Measurements from ENCODE around the gene SPOCK2. TPM values are rescaled to one million over a fixed set of nuclear protein-coding genes. Genes with fewer than 3 reads are reported as not detected.

SPOCK2 gene
- total RNA-seq, 1 donor from 2014 or later: 27.8 TPM

DNA sequence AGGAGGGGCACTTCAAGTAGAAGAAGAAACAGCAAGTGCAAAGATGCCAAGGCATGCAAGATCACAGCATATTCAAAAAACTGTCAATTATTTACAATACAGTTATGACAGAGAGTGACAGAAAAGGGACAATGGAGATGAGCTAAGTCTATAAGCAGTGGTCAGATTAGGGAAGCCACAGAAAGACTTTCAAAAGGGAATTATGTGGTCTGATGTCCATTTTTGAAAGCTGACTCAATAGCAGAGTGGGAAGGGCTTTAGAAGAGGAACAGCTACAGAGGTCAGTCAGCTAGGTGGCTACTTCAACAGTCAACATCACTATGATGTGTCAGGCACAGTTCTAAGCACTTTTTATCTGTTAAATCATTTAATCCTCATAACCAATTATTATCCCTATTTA lies 45.2 kb upstream of the SPOCK2 start:
- Mint-ChIP-seq H3K27ac (peak overlapping the region; percentile 6), H3K36me3 (ENCODE audit: low read depth) (peaks cover 47% of the 10 kb centered on the region), H3K9me3 (no peaks in the 10 kb centered on the region), H3K4me1 (peaks cover 33% of the 10 kb centered on the region), H3K27me3 (no peaks in the 10 kb centered on the region), H3K4me3 (no peak overlapping the region)
- intact Hi-C loops (cut with micrococcal nuclease): no loop called here
- ChIA-PET CTCF (interaction anchor here (1.2 to 11.4 kb wide), 2 partner anchors 164 to 202 kb away, joined by 4 to 172 read pairs; no protein-coding TSS in a partner anchor), POLR2A (interaction anchor here (0.6 to 1.4 kb wide), 3 partner anchors 83 to 202 kb away, joined by 4 to 6 read pairs (median 4); partner anchors contain the start of gene DDIT4)
- no peak for DNase-seq
- no peak for TF ChIP-seq CTCF (IDR thresholded peaks at IDR 0.05)
- ATAC-seq (ENCODE audit: low read depth): no peak

DNA sequence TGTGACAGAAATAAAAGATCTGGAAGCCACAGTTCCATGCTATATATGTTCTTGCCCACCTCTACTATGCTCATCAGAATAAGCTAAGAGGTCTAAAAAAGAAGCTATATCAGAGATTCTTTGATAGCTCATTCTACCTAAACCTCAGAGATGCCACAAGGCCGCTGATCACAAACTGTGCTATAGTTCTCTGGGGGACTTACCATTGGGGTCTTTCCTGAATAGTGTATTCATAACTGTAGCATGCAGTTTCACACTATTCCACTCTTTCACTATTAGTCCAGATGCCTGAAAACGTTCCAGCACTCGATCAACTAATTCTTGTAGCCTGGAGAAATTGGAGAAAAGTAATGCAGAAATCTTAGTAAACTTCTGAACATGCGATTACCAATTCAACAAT lies 44.5 kb upstream of the SPOCK2 start:
- POLR2A ChIA-PET: interaction anchor here (1.0 to 1.4 kb wide), 3 partner anchors 11 to 203 kb away, joined by 3 to 4 read pairs (median 4); partner anchors contain the start of gene DDIT4

DNA sequence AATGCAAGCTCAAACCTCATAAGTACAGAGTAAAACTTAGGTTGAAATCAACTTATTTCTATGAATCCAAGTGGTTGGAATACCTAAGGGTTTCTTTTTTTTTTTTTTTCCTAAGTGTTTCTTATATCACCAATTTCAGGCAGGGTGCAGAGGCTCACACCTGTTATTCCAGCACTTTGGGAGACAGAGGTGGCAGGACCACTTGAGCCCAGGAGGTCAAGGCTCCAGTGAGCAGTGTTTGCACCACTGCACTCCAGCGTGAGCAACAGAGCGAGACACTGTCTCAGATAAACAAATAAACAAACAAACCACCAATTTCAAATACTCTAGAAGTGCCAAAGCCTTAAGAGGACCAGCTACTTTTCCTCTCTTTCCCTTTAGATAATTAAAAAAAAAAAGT lies 39.2 kb upstream of the SPOCK2 start:
- peaks cover 7% of the 10 kb centered on the region for H3K4me1 Mint-ChIP-seq
- H3K27me3 Mint-ChIP-seq: no peaks in the 10 kb centered on the region
- no peak for TF ChIP-seq CTCF (IDR thresholded peaks at IDR 0.05)
- DNase-seq (no peak), ATAC-seq (ENCODE audit: low read depth) (no peak)
- no peaks in the 10 kb centered on the region for H3K9me3 Mint-ChIP-seq
- H3K36me3 Mint-ChIP-seq (ENCODE audit: low read depth): peaks cover 42% of the 10 kb centered on the region
- CTCF ChIA-PET: interaction anchor here (1.2 to 11.4 kb wide), 7 partner anchors 14 to 215 kb away, joined by 4 to 172 read pairs (median 11); no protein-coding TSS in a partner anchor
- H3K27ac Mint-ChIP-seq: no peak overlapping the region
- intact Hi-C loops (cut with micrococcal nuclease): loop anchor here (10.0 kb wide), 1 partner anchor 707 kb away; no protein-coding TSS in a partner anchor
- POLR2A ChIA-PET: interaction anchor here (0.6 to 2.1 kb wide), 6 partner anchors 10 to 209 kb away, joined by 3 to 9 read pairs (median 4); no protein-coding TSS in a partner anchor
- H3K4me3 Mint-ChIP-seq: no peak overlapping the region

More for the DNA sequence above, 44.5 kb upstream of the SPOCK2 start:
- Mint-ChIP-seq H3K27ac (no peak overlapping the region), H3K36me3 (ENCODE audit: low read depth) (peaks cover 48% of the 10 kb centered on the region), H3K4me3 (no peak overlapping the region), H3K4me1 (peaks cover 33% of the 10 kb centered on the region), H3K27me3 (no peaks in the 10 kb centered on the region), H3K9me3 (no peaks in the 10 kb centered on the region)
- TF ChIP-seq CTCF (IDR thresholded peaks at IDR 0.05): no peak
- CTCF ChIA-PET: interaction anchor here (0.6 to 11.4 kb wide), 5 partner anchors 90 to 209 kb away, joined by 3 to 172 read pairs (median 4); no protein-coding TSS in a partner anchor
- DNase-seq: no peak
- no peak for ATAC-seq (ENCODE audit: low read depth)
- intact Hi-C loops (cut with micrococcal nuclease): no loop called here

GRCh38 chr10:72126872-72127232 lies 38.5 kb upstream of the SPOCK2 start:
- peaks cover 38% of the 10 kb centered on the region for H3K36me3 Mint-ChIP-seq (ENCODE audit: low read depth)
- ChIA-PET POLR2A (interaction anchor here (0.6 to 2.1 kb wide), 8 partner anchors 10 to 210 kb away, joined by 3 to 13 read pairs (median 8); partner anchors contain the start of gene DDIT4), CTCF (interaction anchor here (1.0 to 11.4 kb wide), 16 partner anchors 8 to 216 kb away, joined by 3 to 172 read pairs (median 7); no protein-coding TSS in a partner anchor)
- no peak overlapping the region for H3K27ac Mint-ChIP-seq
- DNase-seq (no peak), ATAC-seq (ENCODE audit: low read depth) (no peak)
- no peak overlapping the region for H3K4me3 Mint-ChIP-seq
- H3K27me3 Mint-ChIP-seq: no peaks in the 10 kb centered on the region
- no peak for TF ChIP-seq CTCF (IDR thresholded peaks at IDR 0.05)
- H3K4me1 Mint-ChIP-seq: peaks cover 3% of the 10 kb centered on the region
- intact Hi-C loops (cut with micrococcal nuclease): loop anchor here (1.0 to 10.0 kb wide), 3 partner anchors 96 to 708 kb away; no protein-coding TSS in a partner anchor
- H3K9me3 Mint-ChIP-seq: no peaks in the 10 kb centered on the region

DNA sequence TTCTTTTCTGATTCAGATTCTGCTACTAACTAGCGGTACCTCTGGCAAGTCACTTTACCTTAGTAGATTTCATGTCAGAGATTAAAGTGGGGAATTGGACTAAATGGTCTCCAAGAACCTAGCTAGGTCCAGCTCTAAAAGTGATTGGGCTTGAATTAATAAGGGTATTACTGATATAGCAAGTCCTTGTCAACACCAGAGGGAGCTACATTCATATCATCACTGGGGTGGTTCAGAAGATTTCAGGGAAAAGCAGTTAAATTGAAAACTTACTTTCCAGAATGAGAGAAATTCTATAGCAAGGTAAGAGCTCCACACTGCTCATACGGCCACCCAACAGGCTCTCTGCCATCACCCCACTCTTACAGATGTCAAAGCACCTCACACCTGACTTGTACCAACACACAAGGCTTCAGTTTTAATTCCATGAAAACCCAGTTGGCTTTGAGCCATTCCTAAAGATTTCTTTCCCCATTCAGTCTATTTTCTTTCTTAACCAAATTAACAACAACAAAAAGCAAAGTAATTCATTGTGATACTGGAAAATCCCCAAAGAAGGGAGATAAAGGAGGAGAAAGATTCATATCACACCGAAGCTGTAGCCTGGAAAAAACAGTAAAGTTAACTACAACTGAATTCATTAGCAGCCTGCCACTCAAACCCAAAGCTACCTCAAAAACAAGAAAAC lies 38.0 kb upstream of the SPOCK2 start:
- H3K36me3 Mint-ChIP-seq (ENCODE audit: low read depth): peaks cover 40% of the 10 kb centered on the region
- no peaks in the 10 kb centered on the region for H3K9me3 Mint-ChIP-seq
- DNase-seq: no peak
- ATAC-seq (ENCODE audit: low read depth): no peak
- CTCF ChIA-PET: interaction anchor here (0.7 to 11.4 kb wide), 26 partner anchors 9 to 230 kb away, joined by 3 to 172 read pairs (median 5); partner anchors contain the start of gene DDIT4
- H3K4me3 Mint-ChIP-seq: no peak overlapping the region
- peak overlapping the region; percentile 42 for H3K27ac Mint-ChIP-seq
- peaks cover 2% of the 10 kb centered on the region for H3K4me1 Mint-ChIP-seq
- no peak for TF ChIP-seq CTCF (IDR thresholded peaks at IDR 0.05)
- POLR2A ChIA-PET: interaction anchor here (0.6 to 2.1 kb wide), 6 partner anchors 11 to 211 kb away, joined by 5 to 13 read pairs (median 8); partner anchors contain the start of gene DDIT4
- no peaks in the 10 kb centered on the region for H3K27me3 Mint-ChIP-seq
- intact Hi-C loops (cut with micrococcal nuclease): loop anchor here (1.0 to 10.0 kb wide), 3 partner anchors 97 to 708 kb away; no protein-coding TSS in a partner anchor

All from activated B cell treated with CpG ODN at 0.5 μM for 24 hours (primary cell).